Measurements from ENCODE around the gene NAA80.

DNA sequence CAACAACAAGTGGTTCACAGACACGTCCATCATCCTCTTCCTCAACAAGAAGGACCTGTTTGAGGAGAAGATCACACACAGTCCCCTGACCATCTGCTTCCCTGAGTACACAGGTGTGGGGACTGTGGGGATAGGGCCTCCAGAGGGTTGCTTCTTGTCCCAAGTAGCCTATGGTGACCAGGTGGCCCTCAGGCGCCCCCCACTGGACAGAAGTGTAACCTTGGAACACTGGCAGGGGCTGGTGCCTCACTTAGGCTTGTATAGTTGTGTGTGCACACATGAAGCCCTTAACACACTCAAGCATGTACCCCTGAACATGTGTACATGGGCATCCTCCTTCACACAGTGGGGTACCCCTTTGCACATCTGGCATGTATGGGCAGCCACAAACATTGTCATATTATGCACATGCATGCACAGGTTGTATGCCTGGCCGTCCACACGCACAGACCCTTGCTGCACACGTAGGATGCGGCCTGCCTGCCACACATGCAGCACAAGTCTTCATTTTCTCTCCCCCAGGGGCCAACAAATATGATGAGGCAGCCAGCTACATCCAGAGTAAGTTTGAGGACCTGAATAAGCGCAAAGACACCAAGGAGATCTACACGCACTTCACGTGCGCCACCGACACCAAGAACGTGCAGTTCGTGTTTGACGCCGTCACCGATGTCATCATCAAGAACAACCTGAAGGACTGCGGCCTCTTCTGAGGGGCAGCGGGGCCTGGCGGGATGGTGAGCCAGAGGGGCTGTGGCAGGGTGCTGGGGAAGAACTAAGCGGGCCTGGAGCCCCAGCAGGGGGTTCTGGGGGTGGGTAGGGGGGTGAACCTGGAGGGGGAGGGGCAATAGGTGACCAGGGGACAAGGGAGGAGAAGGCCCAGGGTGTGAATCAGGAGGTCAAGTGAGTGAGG, 42.0 kb downstream of the NAA80 start:
- TF ChIP-seq, protein P1, sequence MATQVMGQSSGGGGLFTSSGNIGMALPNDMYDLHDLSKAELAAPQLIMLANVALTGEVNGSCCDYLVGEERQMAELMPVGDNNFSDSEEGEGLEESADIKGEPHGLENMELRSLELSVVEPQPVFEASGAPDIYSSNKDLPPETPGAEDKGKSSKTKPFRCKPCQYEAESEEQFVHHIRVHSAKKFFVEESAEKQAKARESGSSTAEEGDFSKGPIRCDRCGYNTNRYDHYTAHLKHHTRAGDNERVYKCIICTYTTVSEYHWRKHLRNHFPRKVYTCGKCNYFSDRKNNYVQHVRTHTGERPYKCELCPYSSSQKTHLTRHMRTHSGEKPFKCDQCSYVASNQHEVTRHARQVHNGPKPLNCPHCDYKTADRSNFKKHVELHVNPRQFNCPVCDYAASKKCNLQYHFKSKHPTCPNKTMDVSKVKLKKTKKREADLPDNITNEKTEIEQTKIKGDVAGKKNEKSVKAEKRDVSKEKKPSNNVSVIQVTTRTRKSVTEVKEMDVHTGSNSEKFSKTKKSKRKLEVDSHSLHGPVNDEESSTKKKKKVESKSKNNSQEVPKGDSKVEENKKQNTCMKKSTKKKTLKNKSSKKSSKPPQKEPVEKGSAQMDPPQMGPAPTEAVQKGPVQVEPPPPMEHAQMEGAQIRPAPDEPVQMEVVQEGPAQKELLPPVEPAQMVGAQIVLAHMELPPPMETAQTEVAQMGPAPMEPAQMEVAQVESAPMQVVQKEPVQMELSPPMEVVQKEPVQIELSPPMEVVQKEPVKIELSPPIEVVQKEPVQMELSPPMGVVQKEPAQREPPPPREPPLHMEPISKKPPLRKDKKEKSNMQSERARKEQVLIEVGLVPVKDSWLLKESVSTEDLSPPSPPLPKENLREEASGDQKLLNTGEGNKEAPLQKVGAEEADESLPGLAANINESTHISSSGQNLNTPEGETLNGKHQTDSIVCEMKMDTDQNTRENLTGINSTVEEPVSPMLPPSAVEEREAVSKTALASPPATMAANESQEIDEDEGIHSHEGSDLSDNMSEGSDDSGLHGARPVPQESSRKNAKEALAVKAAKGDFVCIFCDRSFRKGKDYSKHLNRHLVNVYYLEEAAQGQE (IDR thresholded peaks at IDR 0.05; ENCODE audit: low read depth), result no peak
- no peak for TF ChIP-seq TAF1 (IDR thresholded peaks at IDR 0.05; ENCODE audit: low read depth)
- no peak for TF ChIP-seq TEAD4 (IDR thresholded peaks at IDR 0.05)
- TF ChIP-seq, protein P2, sequence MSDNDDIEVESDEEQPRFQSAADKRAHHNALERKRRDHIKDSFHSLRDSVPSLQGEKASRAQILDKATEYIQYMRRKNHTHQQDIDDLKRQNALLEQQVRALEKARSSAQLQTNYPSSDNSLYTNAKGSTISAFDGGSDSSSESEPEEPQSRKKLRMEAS (IDR thresholded peaks at IDR 0.05), result no peak
- TF ChIP-seq CEBPB (IDR thresholded peaks at IDR 0.05), result no peak
- no peak for TF ChIP-seq EP300 (IDR thresholded peaks at IDR 0.05; ENCODE audit: borderline replicate concordance)
- no peak for TF ChIP-seq TCF12 (IDR thresholded peaks at IDR 0.05; ENCODE audit: low read depth)
- no peak for TF ChIP-seq CREB1 (IDR thresholded peaks at IDR 0.05; ENCODE audit: low read depth)
